ENCODE data around the gene KCP. TPM values are rescaled to one million over a fixed set of nuclear protein-coding genes. Genes with fewer than 3 reads are reported as not detected.
A peak's percentile ranks its signal among the peaks of the same experiment; 100 is the strongest.

The KCP gene
- total and polyA plus RNA-seq, 9 donors: 0.05 to 1.8 (median 0.20) TPM; not detected in 4

- intact Hi-C loops (cut with DNase I): loop anchor here in 1 of 4 donors (2.0 kb wide), 1 partner anchor 39 kb away; the partner anchor contains the start of gene CCDC136
- WGBS, 3 donors: 24 to 28% (median 24%) methylated on average over 12 to 13 of the region's 13 CpGs
- Histone ChIP-seq H3K27me3 (no peaks in the 10 kb centered on the region), H3K27ac (no peak overlapping the region), H3K36me3 (no peaks in the 10 kb centered on the region), H3K9me3 (no peaks in the 10 kb centered on the region), H3K4me3 (peak overlapping the region; percentile 60), H3K4me1 (ENCODE audit: insufficient read depth) (peaks cover 25% of the 10 kb centered on the region)
- DNase-seq: peak in 4 of 5 donors; percentile 47 to 63 (median 55)
- no peak for TF ChIP-seq CTCF (IDR thresholded peaks at IDR 0.05)
- TF ChIP-seq POLR2A (IDR thresholded peaks at IDR 0.05): no peak
- TF ChIP-seq EP300 (IDR thresholded peaks at IDR 0.05): no peak
Measured at GRCh38 chr7:128829391-128830166, 80.9 kb downstream of the KCP start.

DNA sequence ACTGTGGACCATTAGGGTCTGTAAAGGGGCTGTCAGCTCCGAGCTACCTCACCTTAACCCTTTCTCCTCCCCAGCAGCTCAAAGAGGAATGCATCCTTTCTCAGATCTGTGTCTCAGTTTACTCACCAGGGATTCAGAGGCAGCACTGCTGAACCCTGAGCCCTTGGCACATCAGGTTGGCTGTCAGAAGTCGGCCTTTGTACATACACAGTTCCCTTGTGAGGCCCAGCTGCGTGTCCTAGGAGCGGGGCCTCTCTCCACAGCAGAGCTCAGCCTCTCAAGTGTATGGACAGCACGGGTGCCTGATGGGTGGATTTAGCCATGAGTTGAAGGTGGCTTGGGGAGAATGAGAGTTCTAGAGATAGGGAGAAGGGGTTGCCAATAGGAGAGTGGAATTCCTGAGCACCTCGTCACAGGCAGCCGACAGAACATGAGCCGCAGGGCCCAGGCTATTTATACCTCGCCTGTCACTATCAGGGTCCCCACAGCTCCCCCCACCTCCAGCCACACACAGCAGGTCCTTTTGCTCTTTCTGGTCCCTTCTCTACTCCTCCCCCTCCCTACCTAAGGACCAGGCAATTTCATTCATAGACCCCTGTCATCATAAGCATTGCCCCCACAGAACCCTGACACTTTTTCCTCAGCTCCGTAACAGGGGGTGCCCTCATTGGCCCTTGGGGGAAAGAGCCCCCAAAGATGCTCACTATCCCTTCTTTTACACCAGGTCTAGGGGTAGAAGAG, 82.4 kb downstream of the KCP start:
- 64 to 76% (median 65%) methylated on average over 10 of the region's 10 CpGs for WGBS, 3 donors
- intact Hi-C loops (cut with DNase I): no loop called here
- peaks cover 19% of the 10 kb centered on the region for H3K4me1 ChIP-seq (ENCODE audit: insufficient read depth)

GRCh38 chr7:128827248-128827958, 83.1 kb downstream of the KCP start:
- TF ChIP-seq POLR2A (IDR thresholded peaks at IDR 0.05) (no peak), CTCF (IDR thresholded peaks at IDR 0.05) (no peak), EP300 (IDR thresholded peaks at IDR 0.05) (no peak)
- H3K4me3 ChIP-seq: no peak overlapping the region
- H3K9me3 ChIP-seq: no peaks in the 10 kb centered on the region
- no peaks in the 10 kb centered on the region for H3K27me3 ChIP-seq
- peaks cover 13% of the 10 kb centered on the region for H3K4me1 ChIP-seq (ENCODE audit: insufficient read depth)
- 80 to 83% (median 81%) methylated on average over 17 of the region's 17 CpGs for WGBS, 3 donors
- intact Hi-C loops (cut with DNase I): no loop called here
- peak in 1 of 5 donors; percentile 20 for DNase-seq
- no peaks in the 10 kb centered on the region for H3K36me3 ChIP-seq
- H3K27ac ChIP-seq: no peak overlapping the region

More for the DNA sequence above, 82.4 kb downstream of the KCP start:
- no peak for DNase-seq
- Histone ChIP-seq H3K27me3 (no peaks in the 10 kb centered on the region), H3K27ac (no peak overlapping the region), H3K9me3 (no peaks in the 10 kb centered on the region), H3K4me3 (no peak overlapping the region), H3K36me3 (no peaks in the 10 kb centered on the region)
- TF ChIP-seq CTCF (IDR thresholded peaks at IDR 0.05): no peak
- no peak for TF ChIP-seq EP300 (IDR thresholded peaks at IDR 0.05)
- no peak for TF ChIP-seq POLR2A (IDR thresholded peaks at IDR 0.05)

DNA sequence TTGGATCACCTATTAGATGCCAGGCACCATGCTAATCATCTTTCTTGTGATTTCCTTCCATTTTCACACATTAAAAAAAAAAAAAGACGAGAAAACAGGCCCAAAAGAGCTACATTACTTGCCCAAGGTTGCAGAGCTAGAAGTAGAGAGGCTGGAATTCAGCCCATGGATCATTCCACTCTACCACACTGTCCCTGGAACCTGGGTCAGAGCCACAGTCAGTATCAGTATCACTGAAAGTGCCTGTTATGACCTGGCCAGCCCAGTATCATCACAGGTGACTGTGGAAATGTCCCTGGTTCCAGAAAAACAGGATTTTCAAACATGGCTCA, 83.6 kb downstream of the KCP start:
- 86 to 90% (median 89%) methylated on average over 1 of the region's 1 CpG for WGBS, 3 donors
- Histone ChIP-seq H3K4me1 (ENCODE audit: insufficient read depth) (peaks cover 10% of the 10 kb centered on the region), H3K27me3 (no peaks in the 10 kb centered on the region), H3K9me3 (no peaks in the 10 kb centered on the region), H3K36me3 (no peaks in the 10 kb centered on the region), H3K4me3 (no peak overlapping the region), H3K27ac (no peak overlapping the region)
- TF ChIP-seq EP300 (IDR thresholded peaks at IDR 0.05): no peak
- TF ChIP-seq CTCF (IDR thresholded peaks at IDR 0.05): no peak
- TF ChIP-seq POLR2A (IDR thresholded peaks at IDR 0.05): no peak
- no peak for DNase-seq
- intact Hi-C loops (cut with DNase I): no loop called here

Measured in ovary (tissue), 9 donors.